Smooth muscle cell (in vitro differentiated cells): ENCODE data around the gene PGP. TPM values are rescaled to one million over a fixed set of nuclear protein-coding genes. Genes with fewer than 3 reads are reported as not detected.
A peak's percentile ranks its signal among the peaks of the same experiment; 100 is the strongest.

Experiments
- DNase-seq: peaks from one replicate; lab custom pipeline; 2025; ENCODE audit not compliant: unreplicated experiment; lab: John Stamatoyannopoulos, UW
- H2AFZ ChIP-seq: fragments of 200-600 bp; sonication (generic); 2 replicates; pipeline ENCODE4 v1.6.0; 2016; ENCODE audit warnings: antibody characterized with exemption, low read depth, mild to moderate bottlenecking
- H3F3A ChIP-seq: fragments of 200-600 bp; sonication (generic); 2 replicates; pipeline ENCODE4 v1.6.0; 2017; ENCODE audit warnings: antibody characterized with exemption, low read depth
- H3K27ac ChIP-seq: fragments of 200-600 bp; sonication (generic); 2 replicates; pipeline ENCODE4 v1.5.1; 2016; ENCODE audit warnings: low read depth, mild to moderate bottlenecking
- H3K27me3 ChIP-seq: fragments of 200-600 bp; sonication (generic); 2 replicates; pipeline ENCODE4 v1.6.1; 2016; ENCODE audit warnings: low read depth, mild to moderate bottlenecking
- H3K36me3 ChIP-seq: fragments of 200-600 bp; sonication (generic); 2 replicates; pipeline ENCODE4 v1.5.1; 2016; ENCODE audit warnings: low read depth
- H3K4me1 ChIP-seq: fragments of 200-600 bp; sonication (generic); 2 replicates; pipeline ENCODE4 v1.5.1; 2016; ENCODE audit warnings: low read depth
- H3K4me2 ChIP-seq: fragments of 200-600 bp; sonication (generic); 2 replicates; pipeline ENCODE4 v1.6.0; 2016; ENCODE audit warnings: mild to moderate bottlenecking
- H3K4me3 ChIP-seq: fragments of 200-600 bp; sonication (generic); 2 replicates; pipeline ENCODE4 v1.5.1; 2016; ENCODE audit warnings: mild to moderate bottlenecking
- H3K79me2 ChIP-seq: fragments of 200-600 bp; sonication (generic); 2 replicates; pipeline ENCODE4 v1.6.0; 2016; ENCODE audit warnings: low read depth, mild to moderate bottlenecking
- H3K9ac ChIP-seq: fragments of 200-600 bp; sonication (generic); 2 replicates; pipeline ENCODE4 v1.6.0; 2016; ENCODE audit warnings: low read depth
- H3K9me3 ChIP-seq: fragments of 200-600 bp; sonication (generic); replicated peaks from 2 replicates; pipeline ENCODE4 v1.5.1; 2016; ENCODE audit warnings: low read depth
- H4K20me1 ChIP-seq: fragments of 200-600 bp; sonication (generic); 2 replicates; pipeline ENCODE4 v1.6.0; 2016; ENCODE audit warnings: low read depth
- CTCF ChIP-seq: fragments of 200-600 bp; sonication (generic); IDR thresholded peaks from 2 replicates; pipeline ENCODE4 v1.5.1; 2017; ENCODE audit warnings: borderline replicate concordance, mild to moderate bottlenecking, antibody characterized with exemption; ENCODE audit not compliant: insufficient read depth, poor library complexity, severe bottlenecking
- WGBS: methylation state at CpG from one replicate; pipeline ENCODE4 v1.1.7; 2016; ENCODE audit warnings: low lambda C conversion rate; 5-methylcytosine and 5-hydroxymethylcytosine counted together
- polyA plus RNA-seq: library from polyadenylated mRNA; unstranded; fragments of >200 nt; fragmentation: Nextera tagmentation; extraction: Ambion mirVana; gene quantifications from 2 replicates; pipeline ENCODE4 v1.2.1, GENCODE V29; 2016
- total RNA-seq: library from RNA; depleted of rRNA; stranded (reverse); fragments of >200 nt; gene quantifications from 2 replicates; pipeline ENCODE4 v1.2.3, GENCODE V29; 2014

Gene PGP
- total and polyA plus RNA-seq, 2 experiments from 2014 or later: 21.6 to 30.1 TPM

DNA sequence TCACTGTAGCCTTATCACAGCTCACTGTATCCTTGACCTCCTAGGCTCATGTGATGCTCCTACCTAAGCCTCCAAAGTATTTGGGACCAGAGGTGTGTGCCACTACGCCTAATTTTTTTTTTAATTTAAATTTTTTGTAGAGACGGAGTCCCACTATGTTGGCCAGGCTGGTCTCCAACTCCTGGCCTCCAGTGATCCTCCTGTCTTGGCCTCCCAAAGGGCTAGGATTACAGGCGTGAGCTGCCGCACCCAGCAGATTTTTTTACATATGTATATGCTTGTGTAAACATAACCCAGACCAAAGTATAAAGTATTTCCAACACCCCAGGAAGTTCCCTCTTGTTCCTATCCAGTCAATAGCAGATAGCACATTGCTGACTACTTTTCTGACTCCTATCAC is 1.7 kb upstream of the PGP start:
- peak overlapping the region; percentile 96 for H3K27ac ChIP-seq

GRCh38 chr16:2213817-2214718 is 572 bp downstream of the PGP start:
- Histone ChIP-seq H3K9me3 (no peaks in the 10 kb centered on the region), H4K20me1 (peaks cover 15% of the 10 kb centered on the region), H3K4me2 (peak overlapping the region; percentile 99), H3K27me3 (no peaks in the 10 kb centered on the region), H3K36me3 (no peaks in the 10 kb centered on the region), H3K4me1 (peaks cover 13% of the 10 kb centered on the region), H3K9ac (peak overlapping the region; percentile 81), H3K79me2 (peaks cover 19% of the 10 kb centered on the region), H3K27ac (peak overlapping the region; percentile 60), H2AFZ (no peak overlapping the region), H3K4me3 (peak overlapping the region; percentile 90), H3F3A (no peaks in the 10 kb centered on the region)
- no peak for TF ChIP-seq CTCF
- DNase-seq: no peak
- 1% methylated on average over 74 of the region's 98 CpGs for WGBS

More for the DNA sequence above, 1.7 kb upstream of the PGP start:
- no peak for TF ChIP-seq CTCF
- peaks cover 15% of the 10 kb centered on the region for H4K20me1 ChIP-seq
- no peak overlapping the region for H2AFZ ChIP-seq
- peak overlapping the region; percentile 94 for H3K4me2 ChIP-seq
- peaks cover 19% of the 10 kb centered on the region for H3K79me2 ChIP-seq
- H3K4me1 ChIP-seq: peaks cover 13% of the 10 kb centered on the region
- 100% methylated on average over 4 of the region's 4 CpGs for WGBS
- no peaks in the 10 kb centered on the region for H3K36me3 ChIP-seq
- H3F3A ChIP-seq: no peaks in the 10 kb centered on the region
- no peak overlapping the region for H3K9ac ChIP-seq
- no peaks in the 10 kb centered on the region for H3K27me3 ChIP-seq
- no peak overlapping the region for H3K4me3 ChIP-seq
- no peaks in the 10 kb centered on the region for H3K9me3 ChIP-seq
- no peak for DNase-seq

- Histone ChIP-seq H4K20me1 (peaks cover 15% of the 10 kb centered on the region), H3K4me2 (peak overlapping the region; percentile 99), H3K36me3 (no peaks in the 10 kb centered on the region), H3K9me3 (no peaks in the 10 kb centered on the region), H3K4me1 (peaks cover 13% of the 10 kb centered on the region), H3K27me3 (no peaks in the 10 kb centered on the region), H3K4me3 (peak overlapping the region; percentile 90), H2AFZ (no peak overlapping the region), H3F3A (no peaks in the 10 kb centered on the region), H3K27ac (no peak overlapping the region), H3K79me2 (peaks cover 19% of the 10 kb centered on the region), H3K9ac (peak overlapping the region; percentile 81)
- DNase-seq: no peak
- 85% methylated on average over 19 of the region's 19 CpGs for WGBS
- no peak for TF ChIP-seq CTCF
These were observed 2.0 kb downstream of the PGP start for GRCh38 chr16:2212362-2213324.
